Testis (tissue), 2 donors: ENCODE measurements around the gene RANBP9.

ENCODE experiments used
- CTCF ChIP-seq, 3 experiments: fragments of 450-650 bp in 2 of 3; fragments of 200-600 bp in 1 of 3; sonication (generic) in 1 of 3; IDR thresholded peaks; one replicate each; pipeline ENCODE4 v1.5.1; 2016 to 2019; ENCODE audit warnings: antibody characterized with exemption in 3 of 3, mild to moderate bottlenecking in 2 of 3, moderate library complexity in 1 of 3
- POLR2A ChIP-seq: fragments of 450-650 bp; IDR thresholded peaks from one replicate; pipeline ENCODE4 v1.6.1; 2017; ENCODE audit warnings: antibody characterized with exemption, mild to moderate bottlenecking, moderate library complexity

GRCh38 chr6:13572240-13572639 is 139.4 kb downstream of the RANBP9 start:
- TF ChIP-seq POLR2A (no peak), CTCF (IDR thresholded peaks at IDR 0.05) (no peak)
